GM12801 (cell line): Measurements from ENCODE around the gene CIAPIN1.

Experiments
- TF ChIP-seq, protein P1 (sequence below): IDR thresholded peaks from one replicate; pipeline ENCODE4 v1.5.1; 2011; ENCODE audit warnings: control low read depth; ENCODE audit not compliant: insufficient read length; ENCODE audit errors: extremely low read depth

CIAPIN1 gene

DNA sequence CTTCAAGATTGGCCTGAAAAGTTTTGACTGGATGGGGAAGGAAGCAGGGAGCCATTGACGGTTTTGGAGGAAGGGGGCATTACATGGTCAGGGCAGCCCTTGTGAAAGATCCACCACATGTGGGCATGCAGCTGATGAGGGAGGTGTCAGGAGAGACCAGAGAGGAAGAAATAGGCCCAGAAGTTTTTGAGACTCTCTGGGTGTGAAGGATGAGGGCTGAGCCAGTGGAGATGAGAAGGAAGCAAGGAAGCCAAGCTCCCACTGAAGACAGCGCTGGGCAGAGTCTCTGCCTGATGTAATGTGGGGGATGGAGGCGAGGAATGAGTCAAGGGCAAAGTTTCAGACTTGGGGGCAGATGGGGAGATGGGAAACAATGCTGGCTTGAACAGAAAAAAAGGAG, 42.1 kb downstream of the CIAPIN1 start:
- TF ChIP-seq, protein P1, sequence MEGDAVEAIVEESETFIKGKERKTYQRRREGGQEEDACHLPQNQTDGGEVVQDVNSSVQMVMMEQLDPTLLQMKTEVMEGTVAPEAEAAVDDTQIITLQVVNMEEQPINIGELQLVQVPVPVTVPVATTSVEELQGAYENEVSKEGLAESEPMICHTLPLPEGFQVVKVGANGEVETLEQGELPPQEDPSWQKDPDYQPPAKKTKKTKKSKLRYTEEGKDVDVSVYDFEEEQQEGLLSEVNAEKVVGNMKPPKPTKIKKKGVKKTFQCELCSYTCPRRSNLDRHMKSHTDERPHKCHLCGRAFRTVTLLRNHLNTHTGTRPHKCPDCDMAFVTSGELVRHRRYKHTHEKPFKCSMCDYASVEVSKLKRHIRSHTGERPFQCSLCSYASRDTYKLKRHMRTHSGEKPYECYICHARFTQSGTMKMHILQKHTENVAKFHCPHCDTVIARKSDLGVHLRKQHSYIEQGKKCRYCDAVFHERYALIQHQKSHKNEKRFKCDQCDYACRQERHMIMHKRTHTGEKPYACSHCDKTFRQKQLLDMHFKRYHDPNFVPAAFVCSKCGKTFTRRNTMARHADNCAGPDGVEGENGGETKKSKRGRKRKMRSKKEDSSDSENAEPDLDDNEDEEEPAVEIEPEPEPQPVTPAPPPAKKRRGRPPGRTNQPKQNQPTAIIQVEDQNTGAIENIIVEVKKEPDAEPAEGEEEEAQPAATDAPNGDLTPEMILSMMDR, result no peak

DNA sequence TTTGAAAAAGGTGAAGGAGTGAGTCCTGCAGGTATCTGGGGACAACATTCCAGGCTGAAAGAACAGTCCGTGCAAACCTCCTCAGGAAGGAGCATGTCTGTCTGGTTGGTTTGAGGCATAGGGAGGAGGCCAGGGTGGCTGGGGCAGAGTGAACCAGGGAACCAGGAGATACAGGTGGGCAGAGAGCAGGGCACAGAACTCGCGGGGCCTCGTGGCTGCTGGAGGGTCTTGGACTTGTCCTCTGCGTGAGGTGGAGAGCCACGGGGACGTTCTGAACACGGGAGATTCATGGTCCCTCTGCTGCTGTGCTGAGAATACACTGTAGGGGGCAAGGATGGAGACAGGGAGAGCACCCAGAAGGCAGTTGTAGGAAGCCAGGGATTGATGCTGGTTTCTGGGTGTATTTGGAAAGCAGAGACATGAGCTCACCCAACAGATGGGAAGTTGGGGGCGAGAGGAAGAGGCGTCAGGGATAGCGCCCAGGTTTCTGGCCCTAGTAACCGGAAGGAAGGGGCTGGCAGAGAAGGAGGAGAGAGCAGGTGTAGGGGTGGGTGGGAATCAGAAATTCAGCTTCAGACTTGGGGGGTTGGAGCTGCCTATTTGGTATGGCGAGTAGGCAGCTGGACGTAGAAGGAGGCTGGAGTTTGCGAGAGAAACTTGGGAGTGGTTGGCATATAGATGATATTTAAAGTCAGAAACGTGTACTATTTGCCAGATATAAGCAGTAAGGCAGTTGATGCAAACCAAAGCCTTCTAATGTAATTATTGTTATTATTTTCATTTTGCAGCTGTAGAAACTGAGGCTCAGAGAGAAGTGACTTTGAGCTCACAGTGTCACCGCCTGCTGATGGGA, 43.0 kb downstream of the CIAPIN1 start, which contains the start of gene CCL17:
TSS of gene CCL17 (plus strand) at position 803 of the 853 bp plus-strand sequence. CDS start 9,166 bp downstream, outside the sequence.
- TF ChIP-seq, protein P1, result no peak

DNA sequence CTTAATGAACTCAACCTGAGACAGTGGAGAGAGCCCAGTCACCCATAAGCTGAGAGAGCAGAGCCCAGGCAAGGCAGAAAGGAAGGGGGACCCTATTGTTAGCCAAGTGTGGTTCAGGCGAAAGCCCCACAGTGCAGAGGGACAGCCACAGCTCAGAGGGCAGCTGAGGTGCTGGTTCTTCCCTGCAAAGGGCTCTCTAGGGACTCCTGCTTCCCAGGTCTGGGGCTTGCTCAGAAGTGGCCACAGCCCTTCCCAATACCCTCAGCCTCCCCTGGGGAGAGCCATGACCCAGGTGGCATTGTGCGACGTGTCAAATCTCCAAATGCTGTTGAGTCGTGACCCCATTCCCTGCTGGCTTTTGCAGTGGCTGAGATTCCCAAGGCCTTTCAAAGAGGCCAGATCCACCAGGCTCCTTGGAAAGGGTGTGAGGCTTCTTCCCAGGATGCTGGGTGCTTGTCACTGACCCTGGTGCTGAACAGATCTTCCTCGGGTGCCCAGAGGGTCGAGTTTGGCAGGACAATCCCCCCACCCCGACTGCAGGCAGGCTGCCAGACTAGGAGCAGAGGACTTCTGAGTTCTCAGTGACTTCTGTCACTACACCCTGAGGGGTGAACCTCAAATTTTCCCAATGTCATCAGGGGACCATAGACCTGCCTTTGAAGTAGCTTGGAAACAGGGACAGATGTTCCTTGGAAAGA, 45.1 kb downstream of the CIAPIN1 start:
- TF ChIP-seq, protein P1, result no peak

DNA sequence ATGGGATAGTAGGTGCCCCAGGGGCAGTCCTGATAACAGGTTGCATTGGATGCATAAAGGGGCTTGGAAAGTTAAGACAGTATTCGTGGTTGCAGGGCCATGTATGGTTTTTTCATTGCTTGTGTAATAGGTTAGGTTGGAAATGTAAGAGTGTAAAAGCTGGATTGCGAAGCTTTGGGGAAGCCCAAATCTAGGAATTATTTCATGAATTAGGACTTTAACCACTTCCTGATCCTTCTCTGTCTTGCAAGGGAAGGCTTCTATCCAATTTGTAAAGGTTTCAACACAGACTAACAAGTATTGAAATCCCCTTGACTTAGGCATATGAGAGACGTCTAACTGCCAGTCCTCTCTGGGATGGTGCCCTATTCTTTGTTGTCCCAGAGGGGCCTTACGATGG, 50.4 kb downstream of the CIAPIN1 start:
- TF ChIP-seq, protein P1, result no peak

DNA sequence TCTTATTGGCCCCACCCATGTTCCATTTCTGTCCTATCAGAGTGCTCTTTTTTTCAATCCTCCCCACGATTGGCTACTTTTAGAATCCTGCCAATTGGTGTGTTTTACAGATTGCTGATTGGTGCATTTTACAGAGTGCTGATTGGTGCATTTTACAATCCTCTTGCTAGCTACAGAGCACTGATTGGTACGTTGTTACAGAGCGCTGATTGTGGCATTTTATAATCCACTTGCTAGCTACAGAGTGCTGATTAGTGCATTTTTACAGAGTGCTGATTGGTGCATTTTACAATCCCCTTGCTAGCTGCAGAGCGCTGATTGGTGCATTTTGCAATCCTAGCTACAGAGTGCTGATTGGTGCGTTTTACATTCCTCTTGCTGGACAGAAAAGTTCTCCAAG, 52.2 kb downstream of the CIAPIN1 start:
- TF ChIP-seq, protein P1, result no peak

DNA sequence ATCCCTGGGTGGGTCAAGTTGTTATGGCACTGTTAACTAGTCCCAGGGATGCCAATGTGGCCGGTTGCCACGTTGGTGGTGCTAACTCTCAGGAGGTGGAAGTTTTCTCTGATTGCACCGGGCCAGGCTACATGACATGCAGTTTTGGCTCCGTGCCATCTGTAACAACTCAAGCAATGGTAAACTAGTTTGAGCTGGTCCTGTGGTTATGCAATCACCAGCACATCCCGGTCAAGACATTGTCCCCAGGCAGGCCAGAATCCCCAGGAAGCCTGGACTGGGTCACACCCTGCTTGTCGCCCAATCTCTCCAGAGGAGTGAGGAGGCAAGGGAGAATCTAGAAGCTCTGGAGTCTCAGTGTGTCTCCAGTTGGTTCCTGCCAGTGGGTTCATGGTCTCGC, 52.7 kb downstream of the CIAPIN1 start:
- TF ChIP-seq, protein P1, result no peak

DNA sequence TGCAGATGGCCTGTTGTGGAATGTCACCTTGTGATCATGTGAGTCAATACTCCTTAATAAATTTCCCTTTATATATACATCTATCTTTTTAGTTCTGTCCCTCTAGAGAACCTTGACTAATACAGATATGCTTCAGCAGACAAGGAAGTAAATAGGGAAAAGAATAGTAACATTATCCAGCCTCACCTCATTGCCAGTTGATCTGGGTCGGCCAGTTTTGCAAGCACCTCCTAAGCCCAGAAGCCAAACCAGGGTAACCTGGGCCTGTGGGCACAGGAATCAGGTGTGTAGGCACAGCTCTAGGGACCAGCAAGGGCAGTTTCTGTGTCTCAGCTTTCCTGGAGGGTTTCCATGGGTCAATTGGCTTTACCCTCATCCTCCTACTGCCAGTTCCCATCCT, 54.5 kb downstream of the CIAPIN1 start:
- TF ChIP-seq, protein P1, result no peak
